AG04450 (cell line): ENCODE measurements around the gene OR11A1. TPM values are rescaled to one million over a fixed set of nuclear protein-coding genes. Genes with fewer than 3 reads are reported as not detected.

ENCODE experiments used
- CTCF ChIA-PET: fragments of 300-600, 350-600 bp; formaldehyde crosslinking; extraction: SDS; loops from one replicate; lab custom pipeline; 2022; ENCODE audit warnings: antibody characterized with exemption, inconsistent platforms; lab: Charles Lee
- POLR2A ChIA-PET: fragments of 350-600 bp; formaldehyde crosslinking; extraction: SDS; loops from one replicate; lab custom pipeline; 2021; ENCODE audit warnings: antibody characterized with exemption, inconsistent platforms; lab: Yijun Ruan, JAX
- DNase-seq: peaks from one replicate; pipeline ENCODE4 v3.0.0-alpha.2; 2011; ENCODE audit warnings: low read depth, low spot score
- H3K27ac ChIP-seq: one replicate; pipeline ENCODE4 v1.5.1; 2012; ENCODE audit warnings: low read depth, low read length, control low read depth
- H3K27me3 ChIP-seq: one replicate; pipeline ENCODE4 v1.6.0; 2012; ENCODE audit warnings: low read length; ENCODE audit not compliant: control insufficient read depth, insufficient read depth
- H3K4me3 ChIP-seq: 2 replicates; pipeline ENCODE4 v1.5.1; 2011; ENCODE audit warnings: mild to moderate bottlenecking, low read depth, low read length, control low read depth
- H3K9me3 ChIP-seq: 2 replicates; pipeline ENCODE4 v1.5.1; 2012; ENCODE audit warnings: low read length; ENCODE audit not compliant: control insufficient read depth, insufficient read depth
- polyA plus RNA-seq: library from polyadenylated mRNA; depleted of rRNA; stranded (reverse); fragments of >200 nt; gene quantifications from 2 replicates; pipeline ENCODE4 v1.2.3, GENCODE V29; 2011
- TF ChIP-seq, protein P1 (sequence below): IDR thresholded peaks from 2 replicates; pipeline ENCODE4 v1.5.1; 2011; ENCODE audit warnings: low read depth, low read length, control low read depth, inconsistent platforms

The OR11A1 gene
- polyA plus RNA-seq, 1 experiment, result not detected

- Histone ChIP-seq H3K27ac (no peak overlapping the region), H3K4me3 (no peak overlapping the region), H3K27me3 (no peaks in the 10 kb centered on the region), H3K9me3 (peaks cover 5% of the 10 kb centered on the region; the same call in 1 of the 2 replicates)
- TF ChIP-seq, protein P1, sequence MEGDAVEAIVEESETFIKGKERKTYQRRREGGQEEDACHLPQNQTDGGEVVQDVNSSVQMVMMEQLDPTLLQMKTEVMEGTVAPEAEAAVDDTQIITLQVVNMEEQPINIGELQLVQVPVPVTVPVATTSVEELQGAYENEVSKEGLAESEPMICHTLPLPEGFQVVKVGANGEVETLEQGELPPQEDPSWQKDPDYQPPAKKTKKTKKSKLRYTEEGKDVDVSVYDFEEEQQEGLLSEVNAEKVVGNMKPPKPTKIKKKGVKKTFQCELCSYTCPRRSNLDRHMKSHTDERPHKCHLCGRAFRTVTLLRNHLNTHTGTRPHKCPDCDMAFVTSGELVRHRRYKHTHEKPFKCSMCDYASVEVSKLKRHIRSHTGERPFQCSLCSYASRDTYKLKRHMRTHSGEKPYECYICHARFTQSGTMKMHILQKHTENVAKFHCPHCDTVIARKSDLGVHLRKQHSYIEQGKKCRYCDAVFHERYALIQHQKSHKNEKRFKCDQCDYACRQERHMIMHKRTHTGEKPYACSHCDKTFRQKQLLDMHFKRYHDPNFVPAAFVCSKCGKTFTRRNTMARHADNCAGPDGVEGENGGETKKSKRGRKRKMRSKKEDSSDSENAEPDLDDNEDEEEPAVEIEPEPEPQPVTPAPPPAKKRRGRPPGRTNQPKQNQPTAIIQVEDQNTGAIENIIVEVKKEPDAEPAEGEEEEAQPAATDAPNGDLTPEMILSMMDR, result no peak
- POLR2A ChIA-PET, result no interaction called here
- DNase-seq, result no peak
- CTCF ChIA-PET, result no interaction called here
These were observed 32.7 kb downstream of the OR11A1 start for GRCh38 chr6:29424168-29424567.

GRCh38 chr6:29419516-29419915 lies 37.4 kb downstream of the OR11A1 start:
- TF ChIP-seq, protein P1, result no peak
- POLR2A ChIA-PET, result no interaction called here
- Histone ChIP-seq H3K4me3 (no peak overlapping the region), H3K27ac (no peak overlapping the region), H3K27me3 (no peaks in the 10 kb centered on the region), H3K9me3 (no peaks in the 10 kb centered on the region; the same call in 1 of the 2 replicates)
- CTCF ChIA-PET, result no interaction called here
- no peak for DNase-seq

GRCh38 chr6:29414588-29414987 lies 42.3 kb downstream of the OR11A1 start, which contains the start of gene OR12D1:
OR12D1 (plus strand) TSS chr6:29414928.
- Histone ChIP-seq H3K9me3 (peaks cover 5% of the 10 kb centered on the region; the same call in 1 of the 2 replicates), H3K27ac (no peak within 1 kb of the TSS), H3K4me3 (no peak within 1 kb of the TSS), H3K27me3 (no peaks in the 10 kb centered on the region)
- no peak for DNase-seq
- TF ChIP-seq, protein P1, result no peak
- ChIA-PET CTCF (interaction anchor here (0.7 kb wide), 1 partner anchor 180 kb away, joined by 3 read pairs; no protein-coding TSS in a partner anchor), POLR2A (no interaction called here)

DNA sequence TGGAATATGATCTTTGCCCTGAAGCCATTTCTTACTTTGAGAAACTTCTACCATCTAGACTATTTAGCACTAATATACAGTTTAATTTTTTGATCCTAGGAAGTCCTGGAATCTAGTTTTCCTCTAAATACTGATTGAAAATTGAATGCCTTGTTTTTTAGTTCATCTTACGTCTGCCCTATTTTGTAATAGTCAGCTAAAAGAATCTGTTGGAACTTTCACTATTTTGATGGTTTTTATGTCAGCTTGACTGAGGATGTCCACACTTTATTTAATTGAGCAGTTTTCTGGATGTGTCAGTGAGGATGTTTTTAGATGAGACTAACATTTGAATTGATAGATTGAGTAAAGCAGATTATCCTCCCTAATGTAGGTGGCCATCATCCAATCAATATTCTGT lies 53.1 kb downstream of the OR11A1 start:
- no peak for DNase-seq
- no peak overlapping the region for H3K27ac ChIP-seq
- H3K27me3 ChIP-seq, result no peaks in the 10 kb centered on the region
- CTCF ChIA-PET, result no interaction called here
- no peaks in the 10 kb centered on the region; the same call in 1 of the 2 replicates for H3K9me3 ChIP-seq
- POLR2A ChIA-PET, result no interaction called here
- no peak overlapping the region for H3K4me3 ChIP-seq
- TF ChIP-seq, protein P1, result no peak

- H3K27me3 ChIP-seq, result no peaks in the 10 kb centered on the region
- no peak overlapping the region for H3K4me3 ChIP-seq
- POLR2A ChIA-PET, result no interaction called here
- H3K27ac ChIP-seq, result no peak overlapping the region
- no peak for DNase-seq
- CTCF ChIA-PET, result no interaction called here
- TF ChIP-seq, protein P1, result no peak
- peaks cover 2% of the 10 kb centered on the region; the same call in 1 of the 2 replicates for H3K9me3 ChIP-seq
These were observed 57.3 kb downstream of the OR11A1 start for GRCh38 chr6:29399525-29399924.
